Caco-2 (cell line): ENCODE results near the gene LMNTD2. TPM values are rescaled to one million over a fixed set of nuclear protein-coding genes. Genes with fewer than 3 reads are reported as not detected.
"Not testable (repeated sequence)": the region's sequence is repeated elsewhere in the genome, so short reads cannot be mapped to it uniquely, and the experiment has no call there.

Experiments used
- BruUV-seq: library from RNA; stranded (reverse); fragments of 400-500 nt; replicated peaks from 2 replicates; lab custom pipeline; 2021; lab: Mats Ljungman, UMichigan
- CTCF ChIA-PET: fragments of 300-600 bp; sonication (Branson Sonifier 250); formaldehyde crosslinking; loops from one replicate; lab custom pipeline; 2022; ENCODE audit warnings: antibody characterized with exemption; lab: Charles Lee
- POLR2A ChIA-PET: fragments of 300-600 bp; sonication (Branson Sonifier 250); formaldehyde crosslinking; loops from one replicate; lab custom pipeline; 2022; ENCODE audit warnings: antibody characterized with exemption; lab: Charles Lee
- DNase-seq, 2 experiments: peaks; one replicate each; pipeline versions ENCODE4 v3.0.0 to v3.0.0-alpha.2; 2020 to 2022
- H3K27me3 ChIP-seq: replicated peaks from 2 replicates; pipeline ENCODE4 v1.6.0; 2011; ENCODE audit warnings: low read length; ENCODE audit not compliant: control insufficient read depth, insufficient read depth
- H3K36me3 ChIP-seq: 2 replicates; pipeline ENCODE4 v1.5.1; 2011; ENCODE audit warnings: low read length; ENCODE audit not compliant: control insufficient read depth, insufficient read depth
- H3K4me1 ChIP-seq: fragments of 250-450 bp; sonication (Bioruptor Pico); 2 replicates; pipeline ENCODE4 v1.5.1; 2020; ENCODE audit warnings: mild to moderate bottlenecking
- H3K4me3 ChIP-seq: 2 replicates; pipeline ENCODE4 v1.5.1; 2011; ENCODE audit warnings: low read depth, mild to moderate bottlenecking, control low read depth, low read length
- H3K9me3 ChIP-seq: fragments of 250-450 bp; sonication (Bioruptor Pico); 2 replicates; pipeline ENCODE4 v1.5.1; 2020; ENCODE audit warnings: mild to moderate bottlenecking, moderate library complexity
- H3K27ac Mint-ChIP-seq: one replicate; pipeline ENCODE4 v1.8.0; 2022; ENCODE audit warnings: mixed read lengths; ENCODE audit not compliant: unreplicated experiment
- H3K27me3 Mint-ChIP-seq: one replicate; pipeline ENCODE4 v1.8.0; 2022; ENCODE audit warnings: mixed read lengths; ENCODE audit not compliant: insufficient read depth, unreplicated experiment
- H3K36me3 Mint-ChIP-seq: one replicate; pipeline ENCODE4 v1.8.0; 2022; ENCODE audit warnings: mild to moderate bottlenecking, mixed read lengths; ENCODE audit not compliant: insufficient read depth, unreplicated experiment
- H3K4me1 Mint-ChIP-seq: one replicate; pipeline ENCODE4 v1.8.0; 2022; ENCODE audit warnings: low read depth, mixed read lengths; ENCODE audit not compliant: unreplicated experiment
- H3K4me3 Mint-ChIP-seq: one replicate; pipeline ENCODE4 v1.8.0; 2022; ENCODE audit warnings: mild to moderate bottlenecking, moderate library complexity, mixed read lengths; ENCODE audit not compliant: unreplicated experiment
- H3K9me3 Mint-ChIP-seq: one replicate; pipeline ENCODE4 v1.8.0; 2022; ENCODE audit warnings: mixed read lengths; ENCODE audit not compliant: unreplicated experiment
- CTCF ChIP-seq, 2 experiments: fragments of 200-600 bp in 1 of 2; IDR thresholded peaks; 1 replicate in 1 of 2; 2 replicates in 1 of 2; pipeline versions ENCODE4 v1.5.1 to v1.8.0; 2011 to 2022; ENCODE audit warnings: antibody characterized with exemption in 1 of 2, control low read depth in 1 of 2, inconsistent platforms in 1 of 2, low read depth in 1 of 2, low read length in 1 of 2, mild to moderate bottlenecking in 1 of 2, moderate library complexity in 1 of 2; ENCODE audit not compliant: insufficient read depth in 1 of 2, severe bottlenecking in 1 of 2, unreplicated experiment in 1 of 2
- intact Hi-C: fragments of 100-400 bp; cut with micrococcal nuclease; formaldehyde crosslinking; loops from one replicate; pipeline ENCODE4 v1.10.0; 2022; ENCODE audit not compliant: unreplicated experiment
- total RNA-seq: library from RNA; stranded (reverse); gene quantifications from 2 replicates; pipeline ENCODE4 v1.2.3, GENCODE V29; 2022

LMNTD2 gene
- total RNA-seq, 1 experiment from 2014 or later = 11.9 TPM

- Mint-ChIP-seq H3K27me3 (no peaks in the 10 kb centered on the region), H3K4me1 (peaks cover 22% of the 10 kb centered on the region)
Observed at GRCh38 chr11:575313-575995, 14.9 kb upstream of the LMNTD2 start.

GRCh38 chr11:574632-575312 lies 14.2 kb upstream of the LMNTD2 start:
- H3K27me3 Mint-ChIP-seq = no peaks in the 10 kb centered on the region
- DNase-seq = no peak
- Histone ChIP-seq H3K9me3 (no peaks in the 10 kb centered on the region), H3K4me1 (peaks cover 40% of the 10 kb centered on the region), H3K36me3 (no peaks in the 10 kb centered on the region), H3K27me3 (no peaks in the 10 kb centered on the region), H3K4me3 (peak overlapping the region; percentile 96)
- peaks cover 10% of the 10 kb centered on the region for H3K36me3 Mint-ChIP-seq
- H3K27ac Mint-ChIP-seq = no peak overlapping the region
- H3K4me1 Mint-ChIP-seq = peaks cover 22% of the 10 kb centered on the region
- CTCF ChIA-PET = interaction anchor here (1.1 kb wide), 1 partner anchor 15 kb away, joined by 4 read pairs; no protein-coding TSS in a partner anchor
- intact Hi-C loops = loop anchor here (5.0 kb wide), 1 partner anchor 38 kb away; no protein-coding TSS in a partner anchor
- TF ChIP-seq CTCF (IDR thresholded peaks at IDR 0.05; ENCODE audit: insufficient read depth in 1 of 2, low read depth in 1 of 2, low read length in 1 of 2, severe bottlenecking in 1 of 2, unreplicated experiment in 1 of 2) = no peak
- POLR2A ChIA-PET = interaction anchor here (1.7 kb wide), 1 partner anchor 138 kb away, joined by 4 read pairs; no protein-coding TSS in a partner anchor
- peak overlapping the region; percentile 78 for H3K4me3 Mint-ChIP-seq
- no peaks in the 10 kb centered on the region for H3K9me3 Mint-ChIP-seq
- BruUV-seq = no TSS peak

More at GRCh38 chr11:575313-575995, 14.9 kb upstream of the LMNTD2 start:
- CTCF ChIA-PET = interaction anchor here (0.7 to 1.1 kb wide), 7 partner anchors 9 to 121 kb away, joined by 3 to 6 read pairs (median 3); partner anchors contain the start of gene TMEM80
- Histone ChIP-seq H3K9me3 (no peaks in the 10 kb centered on the region), H3K27me3 (no peaks in the 10 kb centered on the region), H3K36me3 (no peaks in the 10 kb centered on the region), H3K4me1 (peaks cover 40% of the 10 kb centered on the region), H3K4me3 (peak overlapping the region; percentile 96)
- POLR2A ChIA-PET = interaction anchor here (0.5 to 2.0 kb wide), 17 partner anchors 11 to 368 kb away, joined by 3 to 17 read pairs (median 5); partner anchors contain the start of genes BET1L, CEND1, DEAF1 and LMNTD2
- intact Hi-C loops = loop anchor here (5.0 kb wide), 1 partner anchor 37 kb away; no protein-coding TSS in a partner anchor
- H3K9me3 Mint-ChIP-seq = no peaks in the 10 kb centered on the region
- DNase-seq = peak; percentile 48 to 78
- peak overlapping the region; percentile 97 for H3K27ac Mint-ChIP-seq
- BruUV-seq = TSS peak; percentile 54
- TF ChIP-seq CTCF (IDR thresholded peaks at IDR 0.05; ENCODE audit: insufficient read depth in 1 of 2, low read depth in 1 of 2, low read length in 1 of 2, severe bottlenecking in 1 of 2, unreplicated experiment in 1 of 2) = no peak
- H3K36me3 Mint-ChIP-seq = peaks cover 14% of the 10 kb centered on the region
- H3K4me3 Mint-ChIP-seq = peak overlapping the region; percentile 78

- H3K9me3 Mint-ChIP-seq, H3K27me3 ChIP-seq, H3K36me3 ChIP-seq, H3K27ac Mint-ChIP-seq, DNase-seq, intact Hi-C loops, H3K9me3 ChIP-seq, BruUV-seq, POLR2A ChIA-PET, H3K27me3 Mint-ChIP-seq, CTCF ChIA-PET: not testable (repeated sequence)
- Mint-ChIP-seq H3K4me3 (peak overlapping the region; percentile 78), H3K36me3 (peaks cover 10% of the 10 kb centered on the region), H3K4me1 (peaks cover 22% of the 10 kb centered on the region)
- Histone ChIP-seq H3K4me3 (peak overlapping the region; percentile 96), H3K4me1 (peaks cover 41% of the 10 kb centered on the region)
Observed at GRCh38 chr11:574031-574570, 13.6 kb upstream of the LMNTD2 start.
